Epidermal melanocyte (primary cell): ENCODE data around the gene FNDC11.
"Not testable (repeated sequence)": the region's sequence is repeated elsewhere in the genome, so short reads cannot be mapped to it uniquely, and the experiment has no call there.

ENCODE experiments used
- DNase-seq: peaks from one replicate; pipeline ENCODE4 v3.0.0; 2011; ENCODE audit warnings: low spot score; ENCODE audit not compliant: insufficient read length

The FNDC11 gene

DNA sequence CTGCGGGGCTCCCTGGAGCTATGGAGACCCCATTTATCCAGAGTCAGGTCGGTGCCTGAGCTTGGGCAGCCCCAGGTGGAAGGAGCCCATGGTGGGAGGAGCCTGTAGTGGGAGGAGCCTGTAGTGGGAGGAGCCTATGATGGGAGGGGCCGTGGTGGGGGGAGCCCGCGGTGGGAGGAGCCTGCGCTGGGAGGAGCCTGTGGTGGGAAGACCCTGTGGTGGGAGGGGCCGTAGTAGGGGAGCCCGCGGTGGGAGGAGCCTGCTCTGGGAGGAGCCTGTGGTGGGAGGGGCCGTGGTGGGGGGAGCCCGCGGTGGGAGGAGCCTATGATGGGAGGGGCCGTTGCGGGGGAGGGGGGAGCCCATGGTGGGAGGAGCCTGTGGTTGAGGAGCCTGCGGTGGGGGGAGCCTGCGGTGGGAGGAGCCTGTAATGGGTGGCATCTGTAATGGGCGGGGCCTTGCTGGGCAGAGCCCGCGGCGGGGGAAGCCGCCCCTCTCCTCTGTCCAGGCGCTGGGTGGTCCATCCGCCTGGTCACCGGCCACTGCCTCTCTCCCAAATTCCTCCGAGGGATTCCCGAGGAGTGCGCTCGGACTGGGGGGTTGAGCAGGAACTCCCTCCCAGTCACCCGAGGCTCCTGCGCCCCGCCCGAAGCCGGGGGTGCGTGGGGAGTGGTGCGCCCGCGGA lies 567 bp upstream of the FNDC11 start:
- peak; percentile 83 for DNase-seq

DNA sequence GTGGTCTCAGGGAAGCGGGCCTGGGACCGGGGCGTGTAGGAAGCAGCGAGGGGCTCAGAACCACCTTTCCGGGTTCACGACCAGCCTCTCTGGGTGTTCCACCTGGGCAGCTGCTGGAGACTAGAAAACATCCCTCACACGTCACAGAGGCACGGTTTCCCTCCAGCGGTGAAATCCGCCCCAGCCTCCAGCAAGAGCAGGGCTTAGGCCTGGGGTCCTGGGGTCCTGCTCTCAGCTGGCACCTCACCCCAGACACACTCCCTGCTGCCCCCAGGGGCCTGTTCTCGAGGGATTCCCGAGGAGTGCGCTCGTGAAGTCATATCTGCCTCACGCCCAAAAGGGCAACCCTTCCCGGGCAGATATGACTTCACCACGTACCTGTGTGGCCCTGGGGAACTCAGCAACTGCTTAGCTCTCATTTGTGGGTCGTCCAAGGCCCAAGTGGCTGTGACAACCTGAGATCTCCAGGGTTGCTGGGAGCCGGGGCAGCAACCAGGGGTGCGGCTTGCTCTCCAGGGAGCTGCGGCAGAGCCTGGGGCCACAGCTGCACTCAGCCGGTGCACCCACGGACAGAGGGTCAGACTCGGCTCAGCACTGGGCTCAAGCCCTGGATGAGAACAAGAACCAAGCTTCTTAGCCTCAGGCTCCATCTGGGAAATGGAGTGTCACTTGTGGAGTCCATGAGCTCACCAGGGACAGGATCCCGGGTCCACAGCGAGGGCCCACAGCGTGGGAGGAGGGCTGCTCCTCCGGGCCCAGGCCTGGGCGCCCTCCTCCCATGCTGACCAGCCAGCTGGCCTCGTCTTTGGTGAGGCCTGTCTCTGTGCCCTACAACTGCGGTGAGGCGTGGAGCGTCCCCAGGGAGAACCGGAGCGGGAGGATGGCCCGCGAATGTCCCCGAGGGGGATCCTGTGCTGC lies 661 bp downstream of the FNDC11 start:
- no peak for DNase-seq

DNA sequence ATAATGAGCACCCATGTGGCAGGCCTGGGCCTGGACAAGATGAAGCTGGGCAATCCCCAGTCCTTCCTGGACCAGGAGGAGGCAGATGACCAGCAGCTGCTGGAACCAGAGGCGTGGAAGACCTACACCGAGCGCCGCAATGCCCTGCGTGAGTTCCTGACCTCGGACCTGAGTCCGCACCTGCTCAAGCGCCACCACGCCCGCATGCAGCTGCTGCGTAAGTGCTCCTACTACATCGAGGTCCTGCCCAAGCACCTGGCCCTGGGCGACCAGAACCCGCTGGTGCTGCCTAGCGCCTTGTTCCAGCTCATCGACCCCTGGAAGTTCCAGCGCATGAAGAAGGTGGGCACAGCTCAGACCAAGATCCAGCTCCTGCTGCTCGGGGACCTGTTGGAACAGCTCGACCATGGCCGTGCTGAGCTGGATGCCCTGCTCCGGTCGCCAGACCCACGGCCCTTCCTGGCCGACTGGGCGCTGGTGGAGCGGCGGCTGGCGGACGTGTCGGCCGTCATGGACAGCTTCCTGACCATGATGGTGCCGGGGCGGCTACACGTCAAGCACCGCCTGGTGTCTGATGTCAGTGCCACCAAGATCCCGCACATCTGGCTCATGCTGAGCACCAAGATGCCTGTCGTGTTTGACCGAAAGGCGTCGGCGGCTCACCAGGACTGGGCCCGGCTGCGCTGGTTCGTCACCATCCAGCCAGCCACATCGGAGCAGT lies 1.9 kb downstream of the FNDC11 start:
- no peak for DNase-seq

DNA sequence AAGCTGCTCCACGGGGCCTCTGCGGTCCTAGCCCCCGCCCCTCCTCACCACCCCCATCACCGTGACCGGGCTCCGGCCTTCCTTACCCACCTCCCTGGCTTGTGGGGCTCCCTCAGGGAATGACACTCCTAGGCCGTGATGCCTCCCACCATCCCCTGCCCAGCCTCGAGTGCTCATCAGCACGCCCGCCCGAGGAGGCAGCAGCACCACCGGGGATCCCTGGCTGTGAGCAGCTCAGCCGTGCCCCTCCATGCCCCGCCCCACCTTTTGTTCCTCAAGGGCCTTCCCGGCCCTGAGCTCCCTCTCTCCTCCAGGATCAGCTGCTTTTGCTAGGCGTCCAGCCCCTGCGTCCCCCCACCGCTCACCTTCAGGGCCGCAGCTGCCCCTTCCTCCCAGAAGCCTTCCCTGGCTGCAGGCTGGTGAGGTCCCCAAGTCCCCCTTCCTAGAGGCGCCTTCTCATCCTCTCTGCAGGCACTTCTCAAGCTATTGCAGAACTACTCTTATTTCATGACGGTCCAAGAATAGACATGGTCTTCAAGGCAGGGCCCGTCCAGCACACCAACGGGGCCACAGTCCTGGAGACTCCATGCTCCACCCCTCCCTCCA lies 3.0 kb downstream of the FNDC11 start:
- no peak for DNase-seq

DNA sequence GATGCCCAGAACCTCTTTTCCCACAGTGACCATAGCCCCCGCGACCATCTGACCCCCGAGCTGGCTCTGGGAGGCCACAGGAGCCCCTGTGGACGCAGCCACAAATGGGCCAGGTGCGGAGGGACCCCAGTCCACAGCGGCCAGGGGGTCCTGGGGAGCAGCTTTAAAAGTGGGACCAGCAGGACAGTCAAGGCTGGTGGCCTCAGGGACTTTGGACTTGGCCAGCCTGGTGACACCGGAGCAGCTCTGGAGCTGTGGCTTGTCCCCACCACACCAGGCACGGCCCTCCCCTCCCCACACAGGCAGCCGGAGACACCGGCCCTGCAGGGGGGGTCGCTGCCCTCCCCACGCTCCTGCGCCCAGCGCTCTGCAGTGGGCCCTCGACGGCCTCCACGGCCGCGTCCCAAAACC lies 3.5 kb downstream of the FNDC11 start:
- no peak for DNase-seq

DNA sequence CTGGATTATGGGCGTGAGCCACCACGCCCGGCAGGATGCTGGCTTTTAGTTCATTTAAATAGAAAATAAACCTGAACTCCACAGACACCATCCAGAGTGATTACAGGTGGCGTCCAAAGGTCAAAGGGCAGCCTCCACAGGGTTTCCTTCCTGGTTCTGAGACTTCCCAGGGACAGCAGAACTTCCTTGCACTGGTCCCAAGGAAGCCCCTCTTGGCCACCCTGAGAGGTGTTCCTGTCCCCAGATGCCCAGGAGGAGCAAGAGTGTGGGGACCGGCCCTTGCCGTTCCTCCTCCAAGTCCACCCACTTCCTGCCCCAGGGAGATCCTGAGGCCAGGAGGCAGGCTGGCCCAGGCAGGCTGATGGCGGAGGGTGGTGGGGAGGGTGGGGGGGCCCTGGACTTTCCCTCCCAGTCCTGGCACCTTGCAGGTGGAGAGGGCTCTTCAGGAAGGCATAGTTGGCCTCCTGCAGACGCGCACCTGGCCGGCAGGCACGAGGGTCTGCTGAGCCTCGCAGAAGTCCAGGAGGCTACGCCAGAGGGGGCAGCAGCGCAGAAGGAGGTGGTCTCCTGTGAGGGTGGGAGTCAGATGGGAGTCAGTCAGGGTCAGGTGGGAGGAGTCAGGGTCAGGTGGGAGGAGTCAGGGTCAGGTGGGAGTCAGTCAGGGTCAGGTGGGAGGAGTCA lies 5.0 kb downstream of the FNDC11 start:
- no peak for DNase-seq

DNA sequence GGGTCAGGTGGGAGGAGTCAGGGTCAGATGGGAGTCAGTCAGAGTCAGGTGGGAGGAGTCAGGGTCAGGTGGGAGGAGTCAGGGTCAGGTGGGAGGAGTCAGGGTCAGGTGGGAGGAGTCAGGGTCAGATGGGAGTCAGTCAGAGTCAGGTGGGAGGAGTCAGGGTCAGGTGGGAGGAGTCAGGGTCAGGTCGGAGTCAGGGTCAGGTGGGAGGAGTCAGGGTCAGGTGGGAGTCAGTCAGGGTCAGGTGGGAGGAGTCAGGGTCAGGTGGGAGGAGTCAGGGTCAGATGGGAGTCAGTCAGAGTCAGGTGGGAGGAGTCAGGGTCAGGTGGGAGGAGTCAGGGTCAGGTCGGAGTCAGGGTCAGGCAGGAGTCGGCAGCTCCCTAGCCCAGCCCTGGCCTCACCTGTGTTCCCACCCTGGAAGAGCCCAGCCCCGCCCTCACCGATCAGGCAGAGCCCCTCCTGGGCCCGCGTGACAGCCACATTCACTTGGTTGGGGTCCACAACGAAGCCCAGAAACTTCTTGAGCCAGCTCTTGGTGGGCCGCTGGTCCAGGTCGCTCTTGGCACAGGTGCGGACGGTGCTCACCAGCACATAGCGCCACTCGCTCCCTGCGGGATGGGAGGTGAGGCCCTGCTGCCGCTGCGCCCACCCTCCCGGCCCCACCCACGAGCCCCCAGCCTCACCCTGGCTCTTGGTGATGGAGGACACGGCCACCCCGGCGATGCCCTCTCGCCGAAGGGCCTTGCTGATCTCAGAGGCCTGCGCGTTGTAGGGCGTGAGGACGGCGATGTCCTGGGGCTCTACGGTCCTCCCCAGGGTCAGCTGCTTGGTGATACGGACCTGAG lies 5.8 kb downstream of the FNDC11 start:
- DNase-seq = not testable (repeated sequence)

DNA sequence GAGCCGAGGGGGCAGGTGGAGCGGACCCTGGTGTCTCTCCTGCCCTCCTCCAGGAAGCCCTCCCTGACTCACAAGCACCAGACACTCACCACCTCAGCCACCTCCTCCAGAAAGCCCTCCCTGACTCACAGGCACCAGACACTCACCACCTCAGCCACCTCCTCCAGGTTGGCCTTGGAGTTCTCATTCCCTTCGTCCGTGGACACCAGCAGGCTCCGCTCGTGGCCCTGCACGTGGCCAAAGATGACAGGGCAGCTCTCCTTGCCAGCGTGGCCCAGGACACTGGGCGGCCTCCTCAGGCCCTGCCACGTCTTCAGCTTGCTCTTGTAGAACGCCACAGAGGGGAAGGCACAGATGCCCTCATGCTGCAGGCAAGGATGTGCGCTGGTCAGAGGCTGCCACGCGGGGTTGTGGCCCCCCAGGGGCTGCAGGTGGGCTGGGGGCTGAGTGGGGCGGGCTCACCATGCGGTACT lies 6.4 kb downstream of the FNDC11 start:
- DNase-seq = no peak

DNA sequence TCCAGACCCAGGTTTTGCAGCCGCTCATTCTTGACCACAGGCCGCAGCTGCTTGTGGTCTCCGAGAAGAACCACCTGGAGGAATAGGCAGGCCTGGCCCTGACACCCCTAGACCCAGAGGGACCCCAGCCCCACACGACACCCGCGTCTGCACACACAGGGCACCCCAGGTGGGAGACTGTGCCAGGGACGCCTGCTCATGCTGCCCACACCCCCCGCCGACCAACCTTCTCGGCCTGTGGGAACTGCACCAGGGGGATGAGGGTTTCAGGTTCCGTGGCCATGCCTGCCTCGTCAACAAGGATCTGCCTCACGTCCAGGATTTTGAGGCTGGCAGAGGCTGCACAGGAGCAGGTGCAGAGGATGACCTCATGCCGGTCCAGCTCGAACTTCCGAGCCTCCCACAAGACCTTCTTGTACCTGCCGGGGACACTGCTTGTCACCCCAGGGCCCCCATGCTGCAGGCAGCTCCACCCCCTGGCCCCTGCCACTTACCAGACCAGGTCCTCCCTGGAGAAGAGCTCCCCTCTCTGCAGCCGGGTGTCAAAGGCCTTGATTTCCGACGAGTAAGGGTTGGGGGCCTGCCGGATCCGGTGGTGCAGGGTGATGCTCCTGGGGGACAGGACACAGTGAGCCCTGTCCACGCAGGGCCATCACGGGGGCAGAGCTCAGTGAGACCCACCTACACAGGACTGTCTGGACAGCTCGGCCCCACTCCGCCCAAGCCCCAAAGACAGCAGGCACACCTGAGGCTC lies 7.1 kb downstream of the FNDC11 start:
- DNase-seq = no peak

DNA sequence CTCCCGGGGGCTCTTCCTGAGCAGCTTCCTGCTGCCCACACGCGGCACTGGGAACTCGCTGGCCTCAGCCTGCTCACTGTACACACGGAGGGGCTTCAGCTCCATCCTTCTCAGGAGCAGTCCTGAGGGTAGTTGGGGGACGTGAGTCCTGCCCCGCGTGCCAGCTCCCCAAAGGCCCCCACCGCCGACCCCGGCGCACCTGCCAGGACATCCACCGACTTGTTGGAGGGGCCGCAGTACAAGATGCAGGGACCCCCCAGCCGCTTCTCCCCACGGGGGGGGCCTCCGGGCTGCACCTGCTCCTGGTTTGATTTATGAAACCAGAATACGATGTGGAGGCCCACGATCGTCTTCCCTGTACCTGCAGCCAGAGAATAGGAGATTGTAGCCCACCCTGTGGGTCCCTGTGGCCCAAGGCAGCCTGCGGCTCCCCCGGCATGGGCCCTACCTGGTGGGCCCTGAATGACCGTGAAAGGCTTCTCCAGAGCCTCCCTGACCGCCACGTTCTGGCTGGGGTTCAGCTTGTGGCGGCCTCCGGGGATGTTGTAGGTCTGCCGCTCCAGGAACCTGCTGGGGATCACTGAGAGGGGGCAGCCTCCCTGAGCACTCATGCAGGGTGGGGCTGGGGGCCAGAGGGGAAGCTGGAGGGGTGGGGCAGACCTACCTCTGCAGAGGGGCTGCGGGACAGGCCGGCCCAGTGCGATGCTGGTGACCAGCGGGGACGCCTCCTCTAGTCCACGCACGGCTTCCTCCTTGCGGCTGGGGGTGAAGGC lies 7.9 kb downstream of the FNDC11 start:
- DNase-seq = no peak

DNA sequence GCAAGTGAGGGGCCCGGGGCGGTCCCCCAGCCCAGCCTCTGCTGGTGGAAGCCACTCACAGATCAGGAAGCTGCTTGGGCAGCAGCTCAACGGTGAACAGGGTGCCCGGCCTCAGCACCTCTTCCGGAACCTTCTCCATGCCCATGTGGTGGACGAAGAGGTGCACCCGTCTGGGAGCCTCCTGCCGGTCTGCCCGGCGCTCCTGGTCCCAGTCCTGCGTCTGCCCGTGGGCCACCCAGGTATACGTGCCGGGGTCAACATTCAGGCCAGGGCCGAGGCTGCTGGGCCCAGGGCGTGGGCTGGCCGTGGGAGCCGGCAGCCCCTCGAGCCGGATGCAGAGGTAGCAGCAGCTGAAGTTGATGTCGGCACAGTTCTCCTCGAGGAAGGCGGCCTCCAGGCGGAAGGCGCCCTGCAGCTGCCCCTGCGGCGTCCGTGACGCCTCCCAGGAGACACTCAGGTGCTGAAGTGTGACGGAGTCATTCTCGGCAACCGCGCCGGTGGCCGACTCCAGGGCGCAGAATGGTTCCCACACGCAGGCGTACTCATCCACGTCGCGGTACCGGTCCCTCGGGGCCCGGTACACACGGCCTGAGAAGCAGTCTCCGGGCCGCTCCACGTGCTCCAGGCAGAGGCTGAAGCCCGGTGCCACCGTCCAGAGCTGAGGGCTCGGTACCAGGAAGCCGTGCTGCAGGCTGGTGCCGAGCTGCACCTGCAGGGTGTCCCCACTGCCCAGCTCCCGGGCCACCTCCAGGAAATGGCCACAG lies 8.7 kb downstream of the FNDC11 start:
- DNase-seq = no peak

DNA sequence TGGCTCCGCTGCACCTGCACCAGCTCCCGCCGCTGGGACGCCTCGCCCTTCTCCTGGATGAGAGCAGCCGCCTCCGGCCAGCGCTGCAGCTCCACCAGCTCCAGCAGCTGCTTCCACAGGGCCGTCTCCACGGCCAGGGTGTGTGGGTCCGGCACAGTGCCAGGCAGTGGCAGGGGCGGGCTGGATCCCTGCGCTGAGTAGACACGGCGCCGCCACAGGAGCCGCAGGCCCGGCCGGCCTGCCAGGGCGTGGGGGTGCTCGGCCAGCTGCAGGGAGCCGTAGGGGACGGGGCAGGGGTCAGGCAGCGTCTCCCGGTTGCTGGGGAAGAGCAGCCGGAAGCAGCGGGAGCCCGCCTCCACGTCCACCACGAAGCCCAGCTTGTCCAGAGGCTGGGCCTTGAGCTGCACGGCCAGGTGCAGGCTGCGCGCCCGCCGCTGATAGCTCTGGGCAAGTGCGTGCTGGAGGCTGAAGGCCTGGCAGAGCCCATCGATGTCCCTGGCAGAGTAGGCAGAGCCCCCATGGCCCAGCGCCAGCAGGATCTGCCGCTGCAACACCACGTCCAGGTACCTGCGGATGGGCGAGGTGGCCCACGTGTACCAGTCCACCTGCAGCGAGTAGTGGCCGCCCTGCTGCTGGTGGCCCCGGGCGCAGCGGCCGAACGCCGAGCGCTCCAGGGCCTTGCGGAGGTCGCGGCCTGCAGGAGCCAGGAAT lies 9.4 kb downstream of the FNDC11 start:
- DNase-seq = no peak

DNA sequence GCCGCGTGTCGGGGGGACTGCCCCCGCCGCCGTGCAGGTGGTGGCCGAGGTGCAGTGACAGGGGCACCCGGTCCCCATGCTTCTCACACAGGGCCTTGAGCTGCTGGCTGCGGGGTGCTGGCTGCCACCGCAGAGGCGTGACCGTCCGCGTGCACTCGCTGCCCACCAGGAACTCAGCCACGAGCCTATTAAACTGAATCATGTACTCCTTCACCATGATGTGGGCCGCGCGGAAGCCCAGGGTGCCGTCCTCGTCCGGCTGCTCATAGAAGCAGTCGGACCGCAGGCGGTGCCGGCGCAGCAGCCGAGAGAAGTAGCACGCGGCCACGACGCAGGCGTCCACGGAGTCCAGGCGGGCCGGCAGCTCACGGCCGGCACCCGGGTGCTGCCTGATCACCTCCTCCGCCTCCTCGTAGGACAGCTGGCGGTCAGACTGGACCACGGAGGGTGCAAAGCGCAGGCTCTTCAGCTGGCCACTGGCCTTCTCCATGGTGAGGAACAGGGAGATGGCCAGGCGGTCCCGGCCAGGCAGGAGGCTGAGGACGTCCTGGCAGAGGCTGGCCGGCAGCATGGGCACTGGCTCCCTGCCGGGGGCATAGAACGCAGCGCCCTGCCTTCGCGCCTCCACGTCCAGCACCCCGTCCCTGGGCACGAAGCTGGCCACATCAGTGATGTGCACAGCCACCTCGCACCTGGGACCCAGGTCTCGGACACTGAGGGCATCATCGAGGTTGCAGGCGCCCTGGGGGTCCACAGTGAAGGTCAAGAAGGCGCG lies 10.3 kb downstream of the FNDC11 start:
- DNase-seq = no peak

DNA sequence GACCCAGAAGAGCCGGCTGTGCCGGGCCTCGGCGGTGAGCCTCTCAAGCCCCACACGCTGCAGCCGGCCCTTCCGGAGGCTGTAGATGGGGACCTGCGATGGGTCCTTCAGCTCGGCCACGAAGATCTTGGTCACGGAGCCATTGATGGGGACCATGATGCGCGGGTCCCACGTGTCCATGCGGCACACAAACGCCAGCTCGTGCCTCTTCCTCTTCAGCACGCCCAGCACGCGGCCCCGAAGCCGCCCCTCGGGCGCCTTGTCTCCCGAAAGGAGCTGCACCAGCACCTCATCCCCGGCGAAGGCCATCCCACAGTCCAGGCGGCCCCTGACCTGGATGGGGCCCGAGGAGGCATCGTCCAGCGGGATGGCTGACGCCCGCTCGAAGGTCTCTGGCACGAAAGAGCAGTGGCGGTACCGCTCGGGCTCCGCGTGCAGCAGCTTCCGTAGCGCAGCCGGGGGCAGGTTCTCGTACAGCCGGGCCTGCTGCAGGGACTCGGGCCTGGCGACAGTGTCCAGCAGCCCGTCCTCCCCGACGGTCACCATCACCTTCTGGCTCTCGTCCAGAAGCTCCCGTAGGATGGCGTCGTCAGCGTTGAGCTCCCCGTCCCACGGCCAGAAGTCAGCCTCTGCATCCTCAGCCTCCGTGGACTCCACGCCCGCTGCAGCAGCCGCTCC lies 11.2 kb downstream of the FNDC11 start:
- no peak for DNase-seq

DNA sequence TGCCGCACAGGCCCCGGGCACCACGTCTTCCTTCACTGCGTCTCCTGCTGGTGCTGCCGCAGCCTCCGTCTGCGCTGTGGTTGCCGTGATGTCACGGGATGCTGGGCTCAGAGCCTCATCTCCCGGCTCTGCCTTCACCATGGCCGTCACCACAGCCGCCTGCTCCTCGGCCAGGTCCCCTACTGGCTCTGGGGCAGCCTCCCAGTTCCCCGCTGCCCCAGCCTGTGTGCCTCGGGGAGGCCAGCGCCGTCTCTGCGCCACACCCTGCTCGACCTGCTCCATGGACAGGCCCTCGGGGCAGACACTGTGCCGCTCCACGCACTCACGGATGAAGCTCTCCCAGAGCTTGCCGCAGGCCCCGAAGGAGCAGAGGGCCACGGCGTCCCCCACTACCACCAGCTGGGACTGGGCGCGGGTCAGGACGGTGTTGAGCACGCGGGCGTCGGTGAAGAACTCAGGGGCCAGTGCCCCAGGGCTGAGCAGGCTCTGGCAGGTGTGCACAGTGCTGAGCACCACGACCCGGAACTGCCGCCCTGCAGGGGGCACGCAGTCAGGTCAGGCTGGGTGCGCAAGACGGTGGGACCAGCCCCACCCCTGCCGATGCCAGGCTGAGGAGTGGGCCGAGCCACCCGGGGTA lies 11.9 kb downstream of the FNDC11 start:
- DNase-seq = no peak
